ENCODE measurements around the gene ANKFY1. TPM values are rescaled to one million over a fixed set of nuclear protein-coding genes. Genes with fewer than 3 reads are reported as not detected.

ANKFY1 gene
- total and polyA plus RNA-seq, 2 donors (not counting 3 experiments of a cell fraction or from before 2014, with no cell fraction given), result 30.6 to 51.1 TPM

DNA sequence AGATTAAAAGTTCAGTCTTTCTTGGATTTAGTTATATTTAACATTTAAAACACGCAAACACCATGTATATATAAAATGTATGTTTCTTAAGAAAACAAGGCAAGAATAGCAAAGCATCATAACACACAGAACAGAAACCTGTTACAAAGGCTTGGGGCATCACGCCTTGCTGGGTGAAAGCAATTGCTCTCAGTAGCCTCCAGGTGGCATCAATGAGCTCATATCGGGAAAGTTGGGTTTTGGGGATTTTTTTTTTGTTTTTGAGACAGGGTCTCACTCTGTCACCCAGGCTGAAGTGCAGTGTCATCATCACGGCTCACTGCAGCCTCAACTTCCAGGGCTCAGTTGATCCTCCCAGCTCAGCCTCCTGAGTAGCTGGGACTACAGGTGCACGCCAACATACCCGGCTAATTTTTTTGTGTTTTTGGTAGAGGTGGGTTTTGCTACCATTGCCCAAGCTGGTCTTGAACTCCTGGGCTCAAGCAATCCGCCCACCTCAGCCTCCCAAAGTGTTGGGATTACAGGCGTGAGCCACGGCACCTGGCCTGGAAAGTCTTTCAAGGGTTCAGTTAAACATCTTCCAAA, 63.9 kb downstream of the ANKFY1 start:
- Histone ChIP-seq H3K4me1 (ENCODE audit: control insufficient read depth, extremely low read depth, insufficient read depth, low read length) (no peaks in the 10 kb centered on the region), H3K4me3 (replicated peaks in 1 of 3; ENCODE audit: insufficient read depth in 1 of 3, low read depth in 1 of 3, low read length in 3 of 3) (no peak overlapping the region), H3K9me1 (replicated peaks; ENCODE audit: control insufficient read depth, extremely low read depth, insufficient read depth, low read length) (no peaks in the 10 kb centered on the region), H4K20me1 (replicated peaks; ENCODE audit: control insufficient read depth, extremely low read depth, insufficient read depth, low read length) (no peaks in the 10 kb centered on the region), H3K9me3 (replicated peaks; ENCODE audit: control insufficient read depth, insufficient read depth, low read length) (no peaks in the 10 kb centered on the region), H3K79me2 (ENCODE audit: control insufficient read depth, insufficient read depth, low read length) (no peaks in the 10 kb centered on the region), H3K27ac (ENCODE audit: insufficient read depth, low read depth, low read length) (no peak overlapping the region), H3K27me3 (ENCODE audit: control insufficient read depth in 2 of 2, insufficient read depth in 2 of 2, low read length in 2 of 2) (no peaks in the 10 kb centered on the region), H3K9ac (replicated peaks; ENCODE audit: extremely low read depth, insufficient read depth, low read length) (no peak overlapping the region), H3K4me2 (ENCODE audit: insufficient read depth, low read length) (no peak overlapping the region), H2AFZ (ENCODE audit: low read depth, low read length) (no peak overlapping the region), H3K36me3 (ENCODE audit: control insufficient read depth in 2 of 2, extremely low read depth in 1 of 2, insufficient read depth in 2 of 2, low read length in 2 of 2) (peaks cover 5 to 10% of the 10 kb centered on the region in 2 experiments)
- TF ChIP-seq FOS (IDR thresholded peaks at IDR 0.05; ENCODE audit: borderline replicate concordance, insufficient read depth, low read length) (no peak), MYC (IDR thresholded peaks at IDR 0.05; ENCODE audit: low read depth, low read length) (no peak), POLR2AphosphoS5 (IDR thresholded peaks at IDR 0.05; ENCODE audit: insufficient read depth, low read depth, low read length) (no peak), JUN (IDR thresholded peaks at IDR 0.05; ENCODE audit: borderline replicate concordance, insufficient read depth, insufficient read length, low read depth) (no peak), EZH2 (IDR thresholded peaks at IDR 0.05; ENCODE audit: borderline replicate concordance, low read depth, low read length, severe bottlenecking) (no peak), GATA2 (IDR thresholded peaks at IDR 0.05; ENCODE audit: insufficient read depth, insufficient read length, low read depth, low read length) (no peak), CTCF (IDR thresholded peaks at IDR 0.05; ENCODE audit: extremely low read depth in 1 of 2, insufficient read depth in 1 of 2, low read depth in 1 of 2, low read length in 2 of 2) (peak; percentile 69 to 70)
- TF ChIP-seq, protein P1, sequence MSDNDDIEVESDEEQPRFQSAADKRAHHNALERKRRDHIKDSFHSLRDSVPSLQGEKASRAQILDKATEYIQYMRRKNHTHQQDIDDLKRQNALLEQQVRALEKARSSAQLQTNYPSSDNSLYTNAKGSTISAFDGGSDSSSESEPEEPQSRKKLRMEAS (IDR thresholded peaks at IDR 0.05; ENCODE audit: insufficient read depth, insufficient read length), result no peak
- no TSS peak for BruUV-seq (replicated peaks)
- intact Hi-C loops (cut with micrococcal nuclease), result loop anchor here (1.0 kb wide), 2 partner anchors 15 to 213 kb away; no protein-coding TSS in a partner anchor
- peak; percentile 45 for DNase-seq (ENCODE audit: low read depth, low spot score)
- ChIA-PET CTCF (interaction anchor here (0.5 to 5.7 kb wide), 58 partner anchors 9 to 1110 kb away, joined by 3 to 160 read pairs (median 4); partner anchors contain the start of gene SPNS3), POLR2A (interaction anchor here (0.7 to 1.0 kb wide), 2 partner anchors 57 to 110 kb away, joined by 3 to 4 read pairs; no protein-coding TSS in a partner anchor)
- dilution Hi-C loops (cut with MboI; ENCODE audit: extremely low pct_ligation_motif_present, low sequenced_read_pairs), result no loop called here
- FAIRE-seq, result peak; percentile 86

Data from endothelial cell of umbilical vein (primary cell).